Measurements from ENCODE around the gene IL16.

DNA sequence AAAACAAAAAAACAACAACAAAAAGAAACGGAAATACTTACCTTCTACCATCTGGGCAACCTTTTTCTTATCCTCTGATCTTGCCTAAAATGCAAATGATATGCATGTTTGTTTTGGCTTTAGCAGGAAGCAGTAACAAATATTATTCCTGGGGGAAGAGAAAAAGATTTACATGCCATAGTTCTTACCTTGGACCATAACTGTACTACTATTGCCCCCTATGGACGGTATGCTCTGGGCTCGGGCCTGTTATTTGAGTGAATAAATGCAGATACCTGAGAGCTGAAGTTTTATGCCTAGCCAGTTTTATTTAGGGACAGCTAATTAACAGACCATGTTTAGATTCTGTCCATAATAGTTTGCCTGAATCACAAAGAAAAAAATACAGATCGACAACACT, 139.9 kb downstream of the IL16 start:
- TF ChIP-seq TARDBP (IDR thresholded peaks at IDR 0.05) = no peak
- TF ChIP-seq FOXK2 (IDR thresholded peaks at IDR 0.05) = no peak
- no peak for TF ChIP-seq LEF1 (IDR thresholded peaks at IDR 0.05; ENCODE audit: borderline replicate concordance)
- no peak for TF ChIP-seq SP1 (IDR thresholded peaks at IDR 0.05)
- no peak for TF ChIP-seq SUZ12 (IDR thresholded peaks at IDR 0.05)
- no peak for TF ChIP-seq NFRKB (IDR thresholded peaks at IDR 0.05)
- no peak for TF ChIP-seq BHLHE40 (IDR thresholded peaks at IDR 0.05; ENCODE audit: borderline replicate concordance)
